ENCODE results near the gene PNKD. TPM values are rescaled to one million over a fixed set of nuclear protein-coding genes. Genes with fewer than 3 reads are reported as not detected.

The PNKD gene
- total and polyA plus RNA-seq, 7 experiments from 2014 or later = 18.5 to 108 (median 37.6) TPM

DNA sequence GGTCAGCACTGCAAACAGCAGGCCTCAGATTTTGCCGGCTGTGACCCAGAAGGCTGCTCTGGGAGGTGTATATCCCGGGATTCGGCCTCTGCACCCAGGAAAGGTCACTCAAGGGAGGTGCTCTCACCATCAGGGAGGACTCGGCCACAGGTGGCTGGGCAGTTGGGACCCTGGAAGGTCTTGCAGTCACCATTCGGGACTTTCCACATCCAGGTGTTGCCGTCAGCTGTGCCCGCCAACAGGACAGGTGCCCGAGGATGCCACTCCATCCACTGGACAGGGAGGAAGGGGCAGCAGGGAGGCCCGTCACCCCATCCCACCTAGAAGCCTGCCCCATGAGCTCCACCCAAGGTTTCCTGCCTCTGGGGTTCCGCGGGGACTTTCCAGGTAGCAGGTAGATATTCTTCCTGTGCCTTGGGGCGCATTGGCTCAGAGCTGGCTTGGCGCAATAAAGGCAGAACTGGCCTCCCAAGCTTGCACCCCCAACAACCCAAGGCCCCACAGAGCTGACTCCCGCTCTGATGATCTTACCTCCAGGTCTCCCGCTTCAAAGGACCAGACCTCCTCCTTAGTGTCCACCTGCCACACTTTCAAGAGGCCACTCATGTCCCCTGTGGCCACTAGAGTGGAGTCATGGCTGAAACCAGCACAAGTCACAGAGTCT is 3.9 kb upstream of the PNKD start:
- H3K9me3 Mint-ChIP-seq = peaks cover 0 to 4% (median 0%) of the 10 kb centered on the region in 11 donors
- H3K4me1 ChIP-seq (ENCODE audit: control insufficient read depth in 2 of 2, insufficient read depth in 2 of 2, low read length in 2 of 2) = peaks cover 13 to 14% of the 10 kb centered on the region in 2 donors
- ATAC-seq = no peak
- H3K4me3 Mint-ChIP-seq = peak overlapping the region in 1 of 10 donors; percentile 53
- peak overlapping the region in 5 of 9 donors; percentile 19 to 68 (median 61) for H3K27ac Mint-ChIP-seq
- ChIA-PET POLR2A (interaction anchor here (1.0 kb wide), 1 partner anchor 50 kb away, joined by 4 read pairs; the partner anchor contains the start of gene ARPC2), CTCF (interaction anchor here (0.7 kb wide), 1 partner anchor 196 kb away, joined by 3 read pairs; no protein-coding TSS in a partner anchor)
- no peak overlapping the region for H3K27ac ChIP-seq (ENCODE audit: low read depth, low read length)
- intact Hi-C loops (cut with micrococcal nuclease) = no loop called here
- peaks cover 4 to 23% (median 14%) of the 10 kb centered on the region in 5 donors for H3K36me3 Mint-ChIP-seq
- H3K27me3 ChIP-seq (ENCODE audit: control insufficient read depth in 2 of 2, insufficient read depth in 2 of 2, low read length in 2 of 2) = no peaks in the 10 kb centered on the region
- peaks cover 22 to 43% (median 39%) of the 10 kb centered on the region in 7 donors for H3K4me1 Mint-ChIP-seq
- no peaks in the 10 kb centered on the region for H3K9me3 ChIP-seq (ENCODE audit: control insufficient read depth in 2 of 3, low read length in 3 of 3)
- peaks cover 0 to 61% (median 0%) of the 10 kb centered on the region in 3 experiments for H3K36me3 ChIP-seq (ENCODE audit: control insufficient read depth in 2 of 3, insufficient read depth in 3 of 3, low read length in 3 of 3)
- H3K27me3 Mint-ChIP-seq = no peaks in the 10 kb centered on the region
- no peak overlapping the region for H3K4me3 ChIP-seq (ENCODE audit: low read length)
- DNase-seq = no peak

DNA sequence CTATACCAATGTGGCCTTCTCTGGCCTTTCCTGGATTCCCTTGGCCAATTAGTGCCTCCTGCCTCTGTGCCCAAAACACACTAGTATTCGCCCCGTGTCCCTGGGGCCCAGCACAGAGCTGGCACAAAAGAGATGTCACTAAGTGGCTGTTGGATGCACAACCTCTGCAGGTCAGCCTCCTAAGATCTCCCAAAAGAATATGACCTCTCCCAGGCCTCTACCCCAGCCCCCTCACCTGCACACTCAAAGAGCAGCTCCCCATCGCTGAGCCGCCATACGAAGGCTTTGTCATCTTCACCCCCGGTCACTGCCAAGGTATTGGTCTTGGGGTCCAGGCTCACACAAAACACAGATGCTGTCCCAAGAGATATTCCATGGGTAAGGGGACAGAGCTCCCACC is 3.1 kb upstream of the PNKD start:
- Histone ChIP-seq H3K4me1 (ENCODE audit: control insufficient read depth in 2 of 2, insufficient read depth in 2 of 2, low read length in 2 of 2) (peaks cover 21 to 22% of the 10 kb centered on the region in 2 donors), H3K27ac (ENCODE audit: low read depth, low read length) (no peak overlapping the region), H3K9me3 (ENCODE audit: control insufficient read depth in 2 of 3, low read length in 3 of 3) (no peaks in the 10 kb centered on the region), H3K4me3 (ENCODE audit: low read length) (no peak overlapping the region), H3K27me3 (ENCODE audit: control insufficient read depth in 2 of 2, insufficient read depth in 2 of 2, low read length in 2 of 2) (no peaks in the 10 kb centered on the region), H3K36me3 (ENCODE audit: control insufficient read depth in 2 of 3, insufficient read depth in 3 of 3, low read length in 3 of 3) (peaks cover 0 to 57% (median 0%) of the 10 kb centered on the region in 3 experiments)
- intact Hi-C loops (cut with micrococcal nuclease) = no loop called here
- Mint-ChIP-seq H3K36me3 (peaks cover 4 to 23% (median 15%) of the 10 kb centered on the region in 5 donors), H3K4me1 (peaks cover 30 to 51% (median 47%) of the 10 kb centered on the region in 7 donors), H3K4me3 (peak overlapping the region in 6 of 10 donors; percentile 27 to 61 (median 54)), H3K27me3 (no peaks in the 10 kb centered on the region), H3K27ac (peak overlapping the region in 7 of 9 donors; percentile 19 to 68 (median 59)), H3K9me3 (peaks cover 0 to 4% (median 0%) of the 10 kb centered on the region in 11 donors)
- POLR2A ChIA-PET = interaction anchor here (0.9 to 1.0 kb wide), 2 partner anchors 12 to 51 kb away, joined by 3 to 4 read pairs; partner anchors contain the start of gene ARPC2
- no peak for ATAC-seq
- CTCF ChIA-PET = interaction anchor here (0.7 kb wide), 1 partner anchor 196 kb away, joined by 3 read pairs; no protein-coding TSS in a partner anchor
- no peak for DNase-seq

DNA sequence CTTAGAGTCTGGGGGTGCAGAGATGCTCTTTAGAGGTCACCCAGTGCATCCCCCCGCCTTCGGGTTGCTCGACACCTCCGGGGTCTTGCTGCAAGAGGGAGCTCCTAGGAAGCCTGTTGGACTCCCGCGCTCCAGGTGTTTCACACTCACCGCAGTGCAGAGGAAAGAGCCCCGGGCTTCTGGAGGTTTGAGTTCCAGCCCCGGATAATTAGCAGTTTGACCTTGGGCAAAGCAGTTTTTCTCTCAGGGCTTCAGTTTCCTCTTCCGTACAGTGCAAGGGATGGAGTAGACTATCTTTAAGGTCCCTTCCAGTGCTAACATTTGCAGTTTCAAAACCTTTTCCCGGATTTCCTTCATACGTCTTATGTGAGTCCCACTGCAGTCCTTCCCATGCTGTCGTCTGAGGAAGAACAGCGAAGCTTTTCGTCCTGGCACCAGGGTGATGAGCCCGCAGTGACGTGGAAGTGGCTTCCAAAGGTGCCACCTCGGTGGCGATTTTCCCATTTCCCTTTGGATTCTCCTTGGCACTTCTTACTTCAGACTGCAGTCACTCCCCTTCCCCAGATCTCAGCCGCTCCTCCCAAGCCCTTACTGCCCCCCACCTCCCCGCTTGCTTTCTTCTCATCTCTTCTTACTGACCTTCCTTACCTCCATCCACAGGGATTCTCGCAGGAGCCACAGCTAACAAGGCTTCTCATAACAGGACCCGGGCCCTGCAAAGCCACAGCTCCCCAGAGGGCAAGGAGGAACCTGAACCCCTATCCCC is 585 bp downstream of the PNKD start:
- POLR2A ChIA-PET = interaction anchor here (0.6 to 9.0 kb wide), 20 partner anchors 9 to 249 kb away, joined by 3 to 125 read pairs (median 5); partner anchors contain the start of genes ARPC2, CATIP, CTDSP1 and TMBIM1
- peaks cover 12 to 46% (median 13%) of the 10 kb centered on the region in 3 experiments for H3K36me3 ChIP-seq (ENCODE audit: control insufficient read depth in 2 of 3, insufficient read depth in 3 of 3, low read length in 3 of 3)
- Mint-ChIP-seq H3K4me3 (peak overlapping the region; percentile 84 to 99 (median 93)), H3K27ac (peak overlapping the region; percentile 65 to 95 (median 92)), H3K4me1 (peaks cover 30 to 58% (median 50%) of the 10 kb centered on the region in 7 donors), H3K9me3 (peaks cover 0 to 4% (median 0%) of the 10 kb centered on the region in 11 donors), H3K27me3 (no peaks in the 10 kb centered on the region), H3K36me3 (peaks cover 0 to 31% (median 12%) of the 10 kb centered on the region in 5 donors)
- intact Hi-C loops (cut with micrococcal nuclease) = loop anchor here (1.0 to 10.0 kb wide), 22 partner anchors 15 to 1859 kb away; partner anchors contain the start of genes ARPC2 (in 2 of the 2), BCS1L (in 2 of the 2), CNOT9 (in 2 of the 2) and TTLL4 (in 2 of the 2)
- no peaks in the 10 kb centered on the region for H3K9me3 ChIP-seq (ENCODE audit: control insufficient read depth in 2 of 3, low read length in 3 of 3)
- DNase-seq = no peak
- H3K27ac ChIP-seq (ENCODE audit: low read depth, low read length) = peak overlapping the region; percentile 71
- H3K27me3 ChIP-seq (ENCODE audit: control insufficient read depth in 2 of 2, insufficient read depth in 2 of 2, low read length in 2 of 2) = no peaks in the 10 kb centered on the region
- H3K4me3 ChIP-seq (ENCODE audit: low read length) = peak overlapping the region; percentile 96
- peaks cover 27 to 30% of the 10 kb centered on the region in 2 donors for H3K4me1 ChIP-seq (ENCODE audit: control insufficient read depth in 2 of 2, insufficient read depth in 2 of 2, low read length in 2 of 2)
- CTCF ChIA-PET = interaction anchor here (0.6 to 9.4 kb wide), 23 partner anchors 11 to 195 kb away, joined by 3 to 188 read pairs (median 4); partner anchors contain the start of genes ARPC2, CATIP, GPBAR1 and TMBIM1
- ATAC-seq = no peak

DNA sequence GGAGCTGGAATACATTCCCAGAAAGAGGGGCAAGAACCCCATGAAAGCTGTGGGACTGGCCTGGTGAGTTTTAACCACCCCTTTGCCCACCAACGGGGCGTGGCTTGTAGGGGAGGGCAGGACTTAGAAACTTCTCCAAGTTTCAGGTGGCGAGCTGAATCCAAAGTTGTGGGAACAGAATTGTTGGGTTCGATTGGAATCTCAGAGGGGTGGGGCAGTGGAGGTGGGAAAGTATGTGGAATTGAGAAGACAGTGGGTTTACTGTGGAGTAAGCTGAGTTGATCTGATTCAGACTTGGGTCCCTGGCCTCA is 1.1 kb downstream of the PNKD start:
- H3K4me1 Mint-ChIP-seq = peaks cover 30 to 57% (median 48%) of the 10 kb centered on the region in 7 donors
- no peak overlapping the region for H3K4me3 ChIP-seq (ENCODE audit: low read length)

DNA sequence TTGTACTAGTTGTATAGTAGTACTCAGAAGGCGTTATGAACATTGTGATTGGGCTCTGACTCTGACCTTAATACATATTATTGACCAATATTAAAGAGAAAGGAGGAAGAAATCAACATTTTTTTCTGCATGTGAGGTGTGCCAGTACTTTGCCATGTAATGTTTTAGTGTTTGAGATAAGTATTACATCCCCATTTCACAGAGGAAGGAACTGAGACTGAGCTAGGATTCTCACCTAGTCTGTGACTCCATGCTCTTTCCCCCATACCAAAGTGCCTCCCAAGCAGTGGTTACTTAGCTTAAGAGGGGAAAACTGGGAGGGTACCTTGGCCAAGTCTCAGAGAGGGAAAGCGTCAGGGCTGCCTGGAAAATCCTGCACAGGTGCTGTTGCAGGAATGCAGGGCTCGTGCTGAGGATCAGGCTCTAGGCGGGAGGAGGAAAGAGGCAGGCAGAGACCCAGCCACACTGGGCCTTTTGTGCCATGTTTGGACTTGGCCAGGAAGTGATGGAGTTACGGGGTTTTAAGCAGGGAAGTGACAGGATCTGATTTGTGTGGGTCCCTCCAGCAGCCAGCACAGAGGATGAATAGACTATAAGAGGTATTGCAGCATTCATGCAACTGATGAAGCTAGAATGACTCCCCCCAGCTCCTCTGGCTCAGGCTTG is 1.7 kb downstream of the PNKD start:
- Histone ChIP-seq H3K27me3 (ENCODE audit: control insufficient read depth in 2 of 2, insufficient read depth in 2 of 2, low read length in 2 of 2) (no peaks in the 10 kb centered on the region), H3K27ac (ENCODE audit: low read depth, low read length) (peak overlapping the region; percentile 21), H3K9me3 (ENCODE audit: control insufficient read depth in 2 of 3, low read length in 3 of 3) (no peaks in the 10 kb centered on the region), H3K36me3 (ENCODE audit: control insufficient read depth in 2 of 3, insufficient read depth in 3 of 3, low read length in 3 of 3) (peaks cover 13 to 46% (median 19%) of the 10 kb centered on the region in 3 experiments), H3K4me1 (ENCODE audit: control insufficient read depth in 2 of 2, insufficient read depth in 2 of 2, low read length in 2 of 2) (peaks cover 27 to 30% of the 10 kb centered on the region in 2 donors), H3K4me3 (ENCODE audit: low read length) (no peak overlapping the region)
- Mint-ChIP-seq H3K27ac (peak overlapping the region; percentile 4 to 94 (median 77)), H3K9me3 (peaks cover 0 to 4% (median 0%) of the 10 kb centered on the region in 11 donors), H3K27me3 (no peaks in the 10 kb centered on the region), H3K4me3 (peak overlapping the region; percentile 79 to 99 (median 90)), H3K4me1 (peaks cover 28 to 53% (median 46%) of the 10 kb centered on the region in 7 donors), H3K36me3 (peaks cover 0 to 32% (median 10%) of the 10 kb centered on the region in 5 donors)
- ChIA-PET POLR2A (interaction anchor here (0.6 to 9.0 kb wide), 10 partner anchors 13 to 128 kb away, joined by 3 to 125 read pairs (median 16); partner anchors contain the start of genes CATIP, CTDSP1 and TMBIM1), CTCF (interaction anchor here (0.6 to 9.4 kb wide), 18 partner anchors 11 to 194 kb away, joined by 3 to 188 read pairs (median 4); partner anchors contain the start of genes CATIP and TMBIM1)
- ATAC-seq = no peak
- no peak for DNase-seq
- intact Hi-C loops (cut with micrococcal nuclease) = loop anchor here (1.0 to 10.0 kb wide), 11 partner anchors 20 to 1860 kb away; partner anchors contain the start of genes CATIP (in 2 of the 2), CHPF (in 1 of the 2), CNPPD1 (in 1 of the 2) and GMPPA (in 1 of the 2)

More for the DNA sequence above, 1.1 kb downstream of the PNKD start:
- H3K4me3 Mint-ChIP-seq = peak overlapping the region; percentile 84 to 99 (median 93)
- POLR2A ChIA-PET = interaction anchor here (1.0 to 9.0 kb wide), 10 partner anchors 8 to 128 kb away, joined by 3 to 125 read pairs (median 14); partner anchors contain the start of genes CATIP, CTDSP1 and TMBIM1
- Histone ChIP-seq H3K9me3 (ENCODE audit: control insufficient read depth in 2 of 3, low read length in 3 of 3) (no peaks in the 10 kb centered on the region), H3K27me3 (ENCODE audit: control insufficient read depth in 2 of 2, insufficient read depth in 2 of 2, low read length in 2 of 2) (no peaks in the 10 kb centered on the region), H3K36me3 (ENCODE audit: control insufficient read depth in 2 of 3, insufficient read depth in 3 of 3, low read length in 3 of 3) (peaks cover 13 to 46% (median 17%) of the 10 kb centered on the region in 3 experiments), H3K27ac (ENCODE audit: low read depth, low read length) (peak overlapping the region; percentile 71), H3K4me1 (ENCODE audit: control insufficient read depth in 2 of 2, insufficient read depth in 2 of 2, low read length in 2 of 2) (peaks cover 27 to 30% of the 10 kb centered on the region in 2 donors)
- H3K9me3 Mint-ChIP-seq = peaks cover 0 to 4% (median 0%) of the 10 kb centered on the region in 11 donors
- CTCF ChIA-PET = interaction anchor here (0.6 to 9.4 kb wide), 16 partner anchors 12 to 195 kb away, joined by 3 to 188 read pairs (median 4); partner anchors contain the start of genes CATIP and TMBIM1
- intact Hi-C loops (cut with micrococcal nuclease) = loop anchor here (2.0 to 10.0 kb wide), 7 partner anchors 51 to 1859 kb away; partner anchors contain the start of genes CHPF (in 1 of the 2), CNPPD1 (in 1 of the 2), GMPPA (in 1 of the 2) and RETREG2 (in 1 of the 2)
- H3K36me3 Mint-ChIP-seq = peaks cover 0 to 29% (median 10%) of the 10 kb centered on the region in 5 donors
- H3K27me3 Mint-ChIP-seq = no peaks in the 10 kb centered on the region
- DNase-seq = no peak
- peak overlapping the region in 7 of 9 donors; percentile 4 to 94 (median 82) for H3K27ac Mint-ChIP-seq
- ATAC-seq = no peak
